ENCODE results near the gene NNMT.

- TF ChIP-seq CTCF (IDR thresholded peaks at IDR 0.05) = no peak
- TF ChIP-seq POLR2A (IDR thresholded peaks at IDR 0.05) = no peak
Observed at GRCh38 chr11:114256176-114256966, 39.8 kb upstream of the NNMT start.
